IMR-90 (cell line): ENCODE measurements around the gene SLC38A7. TPM values are rescaled to one million over a fixed set of nuclear protein-coding genes. Genes with fewer than 3 reads are reported as not detected.

ENCODE experiments used
- ATAC-seq: fragments of 200-7000 bp; cut with Tn5 transposase; 2 replicates; pipeline ENCODE4 v1.9.1; 2020; ENCODE audit warnings: low read depth, mild to moderate bottlenecking, moderate library complexity
- BruUV-seq: library from RNA; stranded (reverse); fragments of 400-500 nt; replicated peaks from 2 replicates; lab custom pipeline; 2021; lab: Mats Ljungman, UMichigan
- CTCF ChIA-PET: fragments of 300-600 bp; formaldehyde crosslinking; extraction: SDS; loops from one replicate; lab custom pipeline; 2021; ENCODE audit warnings: antibody characterized with exemption; lab: Yijun Ruan, JAX
- POLR2A ChIA-PET: fragments of 300-600 bp; sonication (Branson Sonifier 250); formaldehyde crosslinking; loops from one replicate; lab custom pipeline; 2022; ENCODE audit warnings: antibody characterized with exemption; ENCODE audit not compliant: unreplicated experiment; lab: Charles Lee
- DNase-seq: peaks from one replicate; pipeline ENCODE4 v3.0.0; 2013
- H2AFZ ChIP-seq: replicated peaks from 2 replicates; pipeline ENCODE3; 2013; ENCODE audit warnings: low read length, mild to moderate bottlenecking; ENCODE audit not compliant: poor library complexity
- H2AK5ac ChIP-seq: 2 replicates; pipeline ENCODE4 v1.6.1; 2013; ENCODE audit warnings: low read depth, low read length, inconsistent platforms
- H2AK9ac ChIP-seq: replicated peaks from 2 replicates; pipeline ENCODE3; 2013; ENCODE audit warnings: mild to moderate bottlenecking, low read depth, low read length, moderate library complexity; ENCODE audit not compliant: poor library complexity
- H2BK120ac ChIP-seq: 2 replicates; pipeline ENCODE4 v1.6.1; 2013; ENCODE audit warnings: low read depth, low read length, inconsistent platforms
- H2BK15ac ChIP-seq: 3 replicates; pipeline ENCODE4 v1.6.1; 2013; ENCODE audit warnings: low read depth, low read length, inconsistent platforms
- H2BK20ac ChIP-seq: 2 replicates; pipeline ENCODE4 v1.6.1; 2013; ENCODE audit warnings: low read depth, mild to moderate bottlenecking, inconsistent platforms, low read length, moderate library complexity
- H2BK5ac ChIP-seq: 2 replicates; pipeline ENCODE4 v1.6.1; 2013; ENCODE audit warnings: mild to moderate bottlenecking, low read depth, low read length, inconsistent platforms; ENCODE audit not compliant: poor library complexity, severe bottlenecking
- H3K14ac ChIP-seq: replicated peaks from 2 replicates; pipeline ENCODE4 v1.6.1; 2013; ENCODE audit warnings: low read depth, low read length, inconsistent platforms
- H3K18ac ChIP-seq: 2 replicates; pipeline ENCODE4 v1.6.1; 2013; ENCODE audit warnings: low read depth, low read length, control low read depth
- H3K23ac ChIP-seq: 2 replicates; pipeline ENCODE4 v1.6.1; 2013; ENCODE audit warnings: low read depth, low read length, inconsistent platforms
- H3K27ac ChIP-seq: 2 replicates; pipeline ENCODE4 v1.5.1; 2013; ENCODE audit warnings: mild to moderate bottlenecking, control low read depth, low read length; ENCODE audit not compliant: insufficient read depth
- H3K27me3 ChIP-seq: 2 replicates; pipeline ENCODE4 v1.6.1; 2013; ENCODE audit warnings: low read length; ENCODE audit not compliant: control insufficient read depth, insufficient read depth
- H3K36me3 ChIP-seq: 2 replicates; pipeline ENCODE4 v1.6.1; 2013; ENCODE audit warnings: low read length, mixed read lengths; ENCODE audit not compliant: control insufficient read depth, insufficient read depth
- H3K4ac ChIP-seq: 2 replicates; pipeline ENCODE4 v1.6.1; 2013; ENCODE audit warnings: low read depth, low read length, inconsistent platforms
- H3K4me1 ChIP-seq: 2 replicates; pipeline ENCODE4 v1.6.1; 2013; ENCODE audit warnings: low read length, mixed read lengths; ENCODE audit not compliant: control insufficient read depth, insufficient read depth
- H3K4me2 ChIP-seq: 2 replicates; pipeline ENCODE4 v1.6.1; 2013; ENCODE audit warnings: low read depth, mild to moderate bottlenecking, control low read depth, low read length, moderate library complexity
- H3K4me3 ChIP-seq: 2 replicates; pipeline ENCODE4 v1.5.1; 2013; ENCODE audit warnings: low read depth, mild to moderate bottlenecking, control low read depth, low read length, moderate library complexity; ENCODE audit not compliant: insufficient read depth
- H3K56ac ChIP-seq: 2 replicates; pipeline ENCODE4 v1.6.1; 2013; ENCODE audit warnings: low read length, inconsistent platforms; ENCODE audit not compliant: insufficient read depth; ENCODE audit errors: extremely low read depth
- H3K79me1 ChIP-seq, 2 experiments: 2 replicates each; pipeline ENCODE4 v1.6.1; 2013; ENCODE audit warnings: low read length in 2 of 2, inconsistent platforms in 1 of 2, low read depth in 1 of 2
- H3K9ac ChIP-seq: 2 replicates; pipeline ENCODE4 v1.6.1; 2013; ENCODE audit warnings: low read depth, low read length, control low read depth
- H3K9me1 ChIP-seq: 2 replicates; pipeline ENCODE4 v1.6.1; 2013; ENCODE audit warnings: low read length, inconsistent platforms; ENCODE audit not compliant: insufficient read depth
- H3K9me3 ChIP-seq: 2 replicates; pipeline ENCODE4 v1.6.1; 2013; ENCODE audit warnings: low read length; ENCODE audit not compliant: control insufficient read depth, insufficient read depth
- H4K20me1 ChIP-seq: 2 replicates; pipeline ENCODE4 v1.6.1; 2013; ENCODE audit warnings: low read length, inconsistent platforms; ENCODE audit not compliant: insufficient read depth
- H4K5ac ChIP-seq: 2 replicates; pipeline ENCODE4 v1.6.1; 2013; ENCODE audit warnings: mild to moderate bottlenecking, low read depth, low read length, control low read depth
- H4K8ac ChIP-seq, 2 experiments: 2 replicates each; pipeline ENCODE4 v1.6.1; 2013; ENCODE audit warnings: low read depth in 2 of 2, low read length in 2 of 2, control low read depth in 1 of 2, inconsistent platforms in 1 of 2
- H4K91ac ChIP-seq: 2 replicates; pipeline ENCODE4 v1.6.1; 2013; ENCODE audit warnings: low read depth, low read length, inconsistent platforms; ENCODE audit not compliant: insufficient read depth
- MAFK ChIP-seq: IDR thresholded peaks from 2 replicates; pipeline ENCODE4 v1.6.1; 2012; ENCODE audit warnings: low read depth, low read length, improper control_type of control experiment
- MXI1 ChIP-seq: IDR thresholded peaks from 2 replicates; pipeline ENCODE4 v1.6.1; 2012; ENCODE audit warnings: low read depth, mild to moderate bottlenecking, low read length, moderate library complexity, borderline replicate concordance
- POLR2A ChIP-seq: IDR thresholded peaks from 2 replicates; pipeline ENCODE4 v1.6.1; 2012; ENCODE audit warnings: mild to moderate bottlenecking, low read depth, low read length
- WGBS, 2 experiments: methylation state at CpG; one replicate each; pipeline versions ENCODE4 v1.1.5 to v1.1.7; 2013; ENCODE audit warnings: missing lambda C conversion rate in 2 of 2; ENCODE audit not compliant: insufficient read length in 1 of 2; ENCODE audit errors: extremely low coverage in 2 of 2; 5-methylcytosine and 5-hydroxymethylcytosine counted together
- dilution Hi-C: fragments of 300-500 bp; cut with HindIII; formaldehyde crosslinking; loops from one replicate; pipeline ENCODE4 v1.14.3; 2018; ENCODE audit warnings: low sequenced_read_pairs; ENCODE audit not compliant: unreplicated experiment
- in situ Hi-C: fragments of 300-500 bp; cut with MboI; formaldehyde crosslinking; loops from 3 replicates; pipeline ENCODE4 v1.14.3; 2019; ENCODE audit warnings: low sequenced_read_pairs, inconsistent platforms, mixed read lengths
- intact Hi-C: fragments of 100-400 bp; cut with micrococcal nuclease; formaldehyde crosslinking; loops from 2 replicates; pipeline ENCODE4 v1.10.0; 2022
- polyA plus RNA-seq, 3 experiments: library from polyadenylated mRNA; depleted of rRNA; stranded (reverse); fragments of >200 nt; gene quantifications; 2 replicates each; pipeline ENCODE4 v1.2.3, GENCODE V29; 2012; ENCODE audit warnings: low replicate concordance in 1 of 3
- total RNA-seq: library from RNA; depleted of rRNA; stranded (reverse); fragments of >200 nt; gene quantifications from 2 replicates; pipeline ENCODE4 v1.2.3, GENCODE V29; 2012

SLC38A7 gene
- total and polyA plus RNA-seq, 2 of the 4 experiments (the other 2 are of a cell fraction): 14.7 to 16.4 TPM

- in situ Hi-C loops: loop anchor here (10.0 kb wide), 1 partner anchor 315 kb away; no protein-coding TSS in a partner anchor
Observed at GRCh38 chr16:58649707-58650106, 34.9 kb downstream of the SLC38A7 start.

More at GRCh38 chr16:58649707-58650106, 34.9 kb downstream of the SLC38A7 start:
- no peak overlapping the region for H4K5ac ChIP-seq
- no peak overlapping the region for H3K56ac ChIP-seq
- WGBS, 2 experiments: 93% methylated on average over 2 of the region's 3 CpGs; no CpG with 5 or more reads in 1 of the 2 experiments
- H2AK5ac ChIP-seq: no peak overlapping the region
- CTCF ChIA-PET: interaction anchor here (0.7 kb wide), 1 partner anchor 12 kb away, joined by 5 read pairs; no protein-coding TSS in a partner anchor
- intact Hi-C loops: no loop called here
- no peaks in the 10 kb centered on the region for H3K36me3 ChIP-seq
- no peak for DNase-seq
- H2BK120ac ChIP-seq: no peak overlapping the region
- H2BK20ac ChIP-seq: no peak overlapping the region
- H3K27ac ChIP-seq: no peak overlapping the region
- no peak overlapping the region for H2BK5ac ChIP-seq
- no peak overlapping the region for H3K23ac ChIP-seq
- H4K20me1 ChIP-seq: no peaks in the 10 kb centered on the region
- no peaks in the 10 kb centered on the region for H3K79me1 ChIP-seq
- H2BK15ac ChIP-seq: no peak overlapping the region
- peaks cover 2% of the 10 kb centered on the region; the same call in 1 of the 2 replicates for H3K27me3 ChIP-seq
- no peak overlapping the region for H3K4me2 ChIP-seq
- TF ChIP-seq MXI1: no peak
- TF ChIP-seq POLR2A: no peak
- no peak for TF ChIP-seq MAFK
- BruUV-seq: no TSS peak
- no peak overlapping the region for H3K4ac ChIP-seq
- H4K8ac ChIP-seq: no peak overlapping the region
- dilution Hi-C loops: no loop called here
- no peak overlapping the region for H3K14ac ChIP-seq
- H3K9me3 ChIP-seq: no peaks in the 10 kb centered on the region
- H2AFZ ChIP-seq: peak overlapping the region; percentile 61
- no peak overlapping the region for H3K9ac ChIP-seq
- H3K4me1 ChIP-seq: peaks cover 8% of the 10 kb centered on the region
- no peak overlapping the region for H2AK9ac ChIP-seq
- no peak overlapping the region for H4K91ac ChIP-seq
- ATAC-seq: no peak
- POLR2A ChIA-PET: no interaction called here
- no peak overlapping the region for H3K4me3 ChIP-seq
- H3K18ac ChIP-seq: no peak overlapping the region
- peaks cover 4% of the 10 kb centered on the region; the same call in 1 of the 2 replicates for H3K9me1 ChIP-seq
